Tibial nerve (tissue), 4 donors: ENCODE results near the gene CLEC5A. TPM values are rescaled to one million over a fixed set of nuclear protein-coding genes. Genes with fewer than 3 reads are reported as not detected.

ENCODE experiments used
- DNase-seq, 2 donors: peaks; one replicate each; pipeline ENCODE4 v3.0.0-alpha.2; 2019; ENCODE audit warnings: low spot score in 2 of 2
- H3K27ac ChIP-seq, 4 donors: fragments of 200-600 bp; sonication (generic) in 3 of 4; one replicate each; pipeline ENCODE4 v1.5.1; 2017 to 2019; ENCODE audit warnings: mild to moderate bottlenecking in 1 of 4
- H3K27me3 ChIP-seq, 2 donors: fragments of 200-600 bp; sonication (generic) in 1 of 2; one replicate each; pipeline versions ENCODE4 v1.5.1 to v1.6.0; 2017 to 2019
- H3K36me3 ChIP-seq, 3 donors: fragments of 200-600 bp; sonication (generic); one replicate each; pipeline ENCODE4 v1.5.1; 2018 to 2019
- H3K4me1 ChIP-seq, 4 donors: fragments of 200-600 bp; sonication (generic) in 3 of 4; one replicate each; pipeline ENCODE4 v1.5.1; 2017 to 2019
- H3K4me3 ChIP-seq, 4 donors: fragments of 200-600 bp; sonication (generic) in 3 of 4; one replicate each; pipeline ENCODE4 v1.5.1; 2017 to 2019; ENCODE audit warnings: mild to moderate bottlenecking in 1 of 4, moderate library complexity in 1 of 4
- H3K9me3 ChIP-seq, 4 donors: fragments of 200-600 bp; sonication (generic) in 3 of 4; one replicate each; pipeline ENCODE4 v1.5.1; 2017 to 2019
- EP300 ChIP-seq, 2 donors: sonication (generic); formaldehyde crosslinking; IDR thresholded peaks; one replicate each; pipeline ENCODE4 v1.6.1; 2017; ENCODE audit warnings: antibody characterized with exemption in 2 of 2, mild to moderate bottlenecking in 1 of 2
- POLR2A ChIP-seq, 2 donors: fragments of 450-650 bp; IDR thresholded peaks; one replicate each; pipeline ENCODE4 v1.6.1; 2017; ENCODE audit warnings: antibody characterized with exemption in 2 of 2, mild to moderate bottlenecking in 2 of 2, moderate library complexity in 2 of 2
- WGBS, 2 donors: methylation state at CpG; one replicate each; pipeline ENCODE4 v1.1.5; 2018; 5-methylcytosine and 5-hydroxymethylcytosine counted together
- total RNA-seq, 4 donors: library from RNA; depleted of rRNA; stranded (reverse); fragments of >200 nt; gene quantifications; one replicate each; pipeline ENCODE4 v1.1.0, GENCODE V29; 2016
- TF ChIP-seq, protein P1 (sequence below), 5 experiments: fragments of 200-600 bp in 3 of 5; fragments of 450-650 bp in 2 of 5; sonication (generic) in 3 of 5; IDR thresholded peaks; one replicate each; pipeline ENCODE4 v1.5.1; 2016 to 2019; ENCODE audit warnings: antibody characterized with exemption in 5 of 5, mild to moderate bottlenecking in 3 of 5, moderate library complexity in 2 of 5

Gene CLEC5A
- total RNA-seq = 10 to 100 TPM in 1 of 4 donors, 1 to 10 TPM in 3; 3.0 to 13.1 (median 3.7) TPM

DNA sequence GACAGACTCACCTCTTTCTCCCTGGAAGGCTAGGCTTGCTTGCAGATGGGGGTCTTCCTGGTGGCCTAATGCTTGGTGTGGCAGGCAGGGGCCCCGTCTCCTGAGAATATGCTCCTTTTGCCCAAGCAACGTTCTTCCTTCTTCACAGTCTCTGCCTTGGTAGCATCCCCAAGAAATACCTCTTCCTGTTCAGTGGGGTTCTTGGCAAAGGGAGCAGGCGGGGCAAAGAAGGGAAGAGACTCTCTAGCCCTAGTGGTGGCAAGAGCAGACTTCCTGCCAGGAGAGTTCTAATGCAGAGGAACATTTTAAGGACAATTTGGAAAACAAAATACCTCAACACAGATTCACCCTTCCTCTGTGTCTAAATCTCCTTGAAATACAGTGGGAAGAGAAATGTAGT is at the start of gene CLEC5A:
CLEC5A (minus strand) TSS at position 179 of the 400 bp plus-strand sequence. CDS start 682 bp downstream, outside the sequence.
- TF ChIP-seq EP300 (IDR thresholded peaks at IDR 0.05) = no peak
- TF ChIP-seq, protein P1, sequence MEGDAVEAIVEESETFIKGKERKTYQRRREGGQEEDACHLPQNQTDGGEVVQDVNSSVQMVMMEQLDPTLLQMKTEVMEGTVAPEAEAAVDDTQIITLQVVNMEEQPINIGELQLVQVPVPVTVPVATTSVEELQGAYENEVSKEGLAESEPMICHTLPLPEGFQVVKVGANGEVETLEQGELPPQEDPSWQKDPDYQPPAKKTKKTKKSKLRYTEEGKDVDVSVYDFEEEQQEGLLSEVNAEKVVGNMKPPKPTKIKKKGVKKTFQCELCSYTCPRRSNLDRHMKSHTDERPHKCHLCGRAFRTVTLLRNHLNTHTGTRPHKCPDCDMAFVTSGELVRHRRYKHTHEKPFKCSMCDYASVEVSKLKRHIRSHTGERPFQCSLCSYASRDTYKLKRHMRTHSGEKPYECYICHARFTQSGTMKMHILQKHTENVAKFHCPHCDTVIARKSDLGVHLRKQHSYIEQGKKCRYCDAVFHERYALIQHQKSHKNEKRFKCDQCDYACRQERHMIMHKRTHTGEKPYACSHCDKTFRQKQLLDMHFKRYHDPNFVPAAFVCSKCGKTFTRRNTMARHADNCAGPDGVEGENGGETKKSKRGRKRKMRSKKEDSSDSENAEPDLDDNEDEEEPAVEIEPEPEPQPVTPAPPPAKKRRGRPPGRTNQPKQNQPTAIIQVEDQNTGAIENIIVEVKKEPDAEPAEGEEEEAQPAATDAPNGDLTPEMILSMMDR (IDR thresholded peaks at IDR 0.05) = no peak
- no peak for TF ChIP-seq POLR2A (IDR thresholded peaks at IDR 0.05)
- Histone ChIP-seq H3K9me3 (peaks cover 0 to 18% (median 0%) of the 10 kb centered on the region in 4 donors), H3K4me3 (peak within 1 kb of the TSS in 1 of 4 donors; percentile 19), H3K36me3 (no peaks in the 10 kb centered on the region), H3K27me3 (no peaks in the 10 kb centered on the region), H3K27ac (no peak within 1 kb of the TSS), H3K4me1 (no peaks in the 10 kb centered on the region)
- WGBS, 2 donors = 63 to 84% methylated on average over 3 of the region's 3 CpGs
- DNase-seq = no peak

GRCh38 chr7:141993354-141993753 is 46.6 kb upstream of the CLEC5A start:
- WGBS, 2 donors = 79 to 87% methylated on average over 1 of the region's 1 CpG
- Histone ChIP-seq H3K36me3 (no peaks in the 10 kb centered on the region), H3K27me3 (no peaks in the 10 kb centered on the region), H3K9me3 (no peaks in the 10 kb centered on the region), H3K4me1 (no peaks in the 10 kb centered on the region), H3K27ac (no peak overlapping the region), H3K4me3 (no peak overlapping the region)
- no peak for DNase-seq
- TF ChIP-seq, protein P1 (IDR thresholded peaks at IDR 0.05) = no peak
- no peak for TF ChIP-seq EP300 (IDR thresholded peaks at IDR 0.05)

DNA sequence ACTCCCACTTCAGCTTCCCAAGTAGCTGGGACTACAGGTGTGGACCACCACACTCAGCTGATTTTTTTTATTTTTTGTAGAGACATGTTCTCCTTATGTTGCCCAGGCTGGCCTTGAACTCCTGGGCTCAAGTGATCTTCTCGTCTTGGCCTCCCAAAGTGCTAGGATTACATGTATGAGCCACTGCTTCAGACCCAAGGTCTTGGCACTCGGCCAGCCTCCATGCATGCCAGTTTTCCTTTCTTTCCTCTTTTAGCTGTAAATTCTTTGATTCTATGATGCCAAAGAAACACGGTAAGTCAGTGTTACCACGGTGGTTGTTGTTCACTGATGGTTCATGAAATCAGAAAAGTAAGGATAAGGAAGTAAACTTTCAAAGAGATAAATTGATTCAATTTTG is 45.9 kb upstream of the CLEC5A start:
- Histone ChIP-seq H3K27ac (no peak overlapping the region), H3K4me3 (no peak overlapping the region), H3K9me3 (no peaks in the 10 kb centered on the region), H3K36me3 (no peaks in the 10 kb centered on the region), H3K4me1 (no peaks in the 10 kb centered on the region), H3K27me3 (no peaks in the 10 kb centered on the region)
- no peak for DNase-seq
- TF ChIP-seq EP300 (IDR thresholded peaks at IDR 0.05) (no peak), POLR2A (IDR thresholded peaks at IDR 0.05) (no peak)
- TF ChIP-seq, protein P1 (IDR thresholded peaks at IDR 0.05) = no peak
- 63 to 77% methylated on average over 4 of the region's 4 CpGs for WGBS, 2 donors

GRCh38 chr7:141992156-141992555 is 45.4 kb upstream of the CLEC5A start:
- 64 to 90% methylated on average over 2 of the region's 2 CpGs for WGBS, 2 donors
- Histone ChIP-seq H3K9me3 (no peaks in the 10 kb centered on the region), H3K4me1 (no peaks in the 10 kb centered on the region), H3K4me3 (no peak overlapping the region), H3K27ac (no peak overlapping the region), H3K27me3 (no peaks in the 10 kb centered on the region), H3K36me3 (no peaks in the 10 kb centered on the region)
- no peak for DNase-seq
- TF ChIP-seq EP300 (IDR thresholded peaks at IDR 0.05) (no peak), POLR2A (IDR thresholded peaks at IDR 0.05) (no peak)
- TF ChIP-seq, protein P1 (IDR thresholded peaks at IDR 0.05) = no peak

DNA sequence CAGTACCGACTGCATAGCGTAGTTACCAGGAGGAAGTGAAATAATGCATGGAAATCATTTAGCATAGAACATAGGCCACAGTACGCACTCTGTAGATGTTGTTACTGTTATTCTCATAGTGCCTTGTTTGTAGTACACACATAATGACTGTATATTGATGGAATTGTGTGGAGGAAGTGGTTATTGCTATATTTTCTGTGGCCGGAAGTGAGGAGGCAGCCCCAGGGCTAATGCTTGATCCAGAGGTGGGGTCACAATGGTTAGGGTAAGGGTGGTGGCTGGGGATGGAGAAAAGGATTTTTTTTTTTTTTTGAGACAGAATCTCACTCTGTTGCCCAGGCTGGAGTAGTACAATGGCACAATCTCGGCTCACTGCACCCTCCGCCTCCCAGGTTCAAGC is 44.4 kb upstream of the CLEC5A start:
- 79 to 90% methylated on average over 6 of the region's 6 CpGs for WGBS, 2 donors
- Histone ChIP-seq H3K27ac (no peak overlapping the region), H3K4me1 (no peaks in the 10 kb centered on the region), H3K36me3 (no peaks in the 10 kb centered on the region), H3K27me3 (no peaks in the 10 kb centered on the region), H3K4me3 (no peak overlapping the region), H3K9me3 (no peaks in the 10 kb centered on the region)
- TF ChIP-seq, protein P1 (IDR thresholded peaks at IDR 0.05) = no peak
- no peak for TF ChIP-seq POLR2A (IDR thresholded peaks at IDR 0.05)
- TF ChIP-seq EP300 (IDR thresholded peaks at IDR 0.05) = no peak
- no peak for DNase-seq
